Measurements from ENCODE around the gene PTPRM. TPM values are rescaled to one million over a fixed set of nuclear protein-coding genes. Genes with fewer than 3 reads are reported as not detected.

Gene PTPRM
- total RNA-seq, 1 donor from 2014 or later: 65.5 TPM

DNA sequence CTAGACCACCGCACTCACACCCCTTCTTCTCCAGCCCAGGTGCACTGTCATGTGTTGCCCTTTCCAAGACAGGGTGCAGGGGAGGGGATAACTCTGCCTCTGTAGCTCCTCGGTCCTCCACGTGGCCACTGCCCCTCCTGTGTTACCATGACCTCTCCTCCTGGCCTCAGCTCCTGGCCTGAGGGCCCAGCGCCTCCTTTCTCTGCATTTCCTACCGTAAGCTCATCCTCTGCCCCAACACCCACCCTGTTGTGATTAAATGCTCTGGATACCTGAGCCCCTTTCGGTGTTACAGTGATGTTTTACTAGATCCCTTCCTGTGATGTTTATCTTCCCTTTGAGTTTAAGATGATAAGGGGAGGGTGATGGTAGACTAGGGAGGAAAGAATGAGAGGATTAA, 242.3 kb downstream of the PTPRM start:
- DNase-seq (ENCODE audit: low read depth): no peak
- no peak overlapping the region for H3K4me3 ChIP-seq (ENCODE audit: low read depth, low read length)
- TF ChIP-seq, protein P1, sequence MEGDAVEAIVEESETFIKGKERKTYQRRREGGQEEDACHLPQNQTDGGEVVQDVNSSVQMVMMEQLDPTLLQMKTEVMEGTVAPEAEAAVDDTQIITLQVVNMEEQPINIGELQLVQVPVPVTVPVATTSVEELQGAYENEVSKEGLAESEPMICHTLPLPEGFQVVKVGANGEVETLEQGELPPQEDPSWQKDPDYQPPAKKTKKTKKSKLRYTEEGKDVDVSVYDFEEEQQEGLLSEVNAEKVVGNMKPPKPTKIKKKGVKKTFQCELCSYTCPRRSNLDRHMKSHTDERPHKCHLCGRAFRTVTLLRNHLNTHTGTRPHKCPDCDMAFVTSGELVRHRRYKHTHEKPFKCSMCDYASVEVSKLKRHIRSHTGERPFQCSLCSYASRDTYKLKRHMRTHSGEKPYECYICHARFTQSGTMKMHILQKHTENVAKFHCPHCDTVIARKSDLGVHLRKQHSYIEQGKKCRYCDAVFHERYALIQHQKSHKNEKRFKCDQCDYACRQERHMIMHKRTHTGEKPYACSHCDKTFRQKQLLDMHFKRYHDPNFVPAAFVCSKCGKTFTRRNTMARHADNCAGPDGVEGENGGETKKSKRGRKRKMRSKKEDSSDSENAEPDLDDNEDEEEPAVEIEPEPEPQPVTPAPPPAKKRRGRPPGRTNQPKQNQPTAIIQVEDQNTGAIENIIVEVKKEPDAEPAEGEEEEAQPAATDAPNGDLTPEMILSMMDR (IDR thresholded peaks at IDR 0.05; ENCODE audit: insufficient read depth, low read length, poor library complexity, severe bottlenecking): no peak
- H3K27me3 ChIP-seq (ENCODE audit: control insufficient read depth, insufficient read depth, low read length): no peaks in the 10 kb centered on the region
- no peaks in the 10 kb centered on the region for H3K36me3 ChIP-seq (ENCODE audit: control insufficient read depth, insufficient read depth, low read length)

DNA sequence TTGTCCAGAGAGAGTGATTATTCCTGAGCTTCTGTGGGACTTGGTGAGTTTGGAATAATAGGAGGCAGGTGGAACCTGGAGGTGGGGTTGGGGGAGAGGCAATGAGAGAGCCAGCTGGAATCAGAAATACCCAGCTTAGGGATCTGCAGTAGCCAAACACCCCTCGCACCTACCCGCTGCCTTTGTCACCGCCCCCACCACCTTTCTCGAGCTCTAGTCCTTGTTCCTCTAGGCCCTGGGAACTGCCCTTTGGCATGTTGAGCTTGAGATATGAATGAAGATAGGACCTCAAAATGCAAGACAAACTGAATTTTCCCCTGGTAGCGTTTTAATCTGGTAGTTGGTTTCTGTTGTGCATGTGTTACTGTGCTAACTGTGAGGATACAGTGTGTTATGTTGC, 242.9 kb downstream of the PTPRM start:
- Histone ChIP-seq H3K27me3 (ENCODE audit: control insufficient read depth, insufficient read depth, low read length) (no peaks in the 10 kb centered on the region), H3K4me3 (ENCODE audit: low read depth, low read length) (no peak overlapping the region), H3K36me3 (ENCODE audit: control insufficient read depth, insufficient read depth, low read length) (no peaks in the 10 kb centered on the region)
- no peak for DNase-seq (ENCODE audit: low read depth)
- TF ChIP-seq, protein P1 (IDR thresholded peaks at IDR 0.05; ENCODE audit: insufficient read depth, low read length, poor library complexity, severe bottlenecking): no peak

DNA sequence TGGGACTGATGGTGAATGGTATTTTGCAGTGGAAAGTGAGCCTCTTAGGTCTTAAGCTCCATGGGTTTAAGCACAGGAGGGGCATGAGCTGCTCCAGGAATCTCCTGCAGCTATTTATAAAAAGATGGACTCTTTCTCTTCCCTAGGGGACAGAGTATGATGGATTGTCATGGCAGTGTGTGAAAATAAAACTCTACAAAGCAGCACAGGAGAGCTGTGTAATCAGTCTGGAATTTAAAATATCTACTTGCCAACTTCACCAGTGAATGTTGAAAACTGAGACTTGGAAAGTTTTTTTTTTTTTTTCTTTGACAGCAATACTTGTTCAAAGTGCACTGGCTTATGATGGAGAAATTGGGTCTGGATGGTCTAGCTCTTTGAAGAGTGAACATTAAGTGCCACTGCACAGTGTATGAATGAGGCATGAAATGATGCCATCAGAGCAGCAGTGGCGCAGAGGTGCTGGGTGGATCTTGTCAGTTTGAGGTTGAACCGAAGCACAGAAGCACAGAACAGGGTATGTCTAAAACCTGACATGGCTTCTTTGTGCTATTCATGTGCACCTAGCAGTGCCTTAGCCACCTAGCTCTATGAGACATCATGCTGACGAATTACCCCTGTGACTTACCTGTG, 245.4 kb downstream of the PTPRM start:
- no peaks in the 10 kb centered on the region for H3K27me3 ChIP-seq (ENCODE audit: control insufficient read depth, insufficient read depth, low read length)
- no peak overlapping the region for H3K4me3 ChIP-seq (ENCODE audit: low read depth, low read length)
- DNase-seq (ENCODE audit: low read depth): peak; percentile 49
- TF ChIP-seq, protein P1 (IDR thresholded peaks at IDR 0.05; ENCODE audit: insufficient read depth, low read length, poor library complexity, severe bottlenecking): no peak
- no peaks in the 10 kb centered on the region for H3K36me3 ChIP-seq (ENCODE audit: control insufficient read depth, insufficient read depth, low read length)

DNA sequence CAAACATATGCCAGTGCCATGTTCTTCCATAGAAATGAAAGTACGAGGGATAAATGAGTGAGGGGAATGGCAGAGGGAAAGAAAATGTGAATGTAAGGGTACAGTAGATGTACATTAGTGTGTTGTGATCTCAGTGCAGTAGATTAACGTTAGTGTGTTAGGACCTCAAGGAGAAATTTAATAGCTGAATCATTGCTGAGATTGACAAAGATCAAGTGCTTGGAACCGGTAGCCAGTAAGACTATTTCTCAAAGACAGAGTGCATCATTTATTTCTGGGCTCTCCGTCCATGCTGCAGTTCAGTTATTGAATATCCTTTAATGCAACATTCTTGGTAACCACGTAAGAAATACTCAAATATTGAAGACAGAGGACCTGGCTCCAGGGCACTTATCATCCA, 246.0 kb downstream of the PTPRM start:
- Histone ChIP-seq H3K36me3 (ENCODE audit: control insufficient read depth, insufficient read depth, low read length) (no peaks in the 10 kb centered on the region), H3K27me3 (ENCODE audit: control insufficient read depth, insufficient read depth, low read length) (no peaks in the 10 kb centered on the region), H3K4me3 (ENCODE audit: low read depth, low read length) (no peak overlapping the region)
- TF ChIP-seq, protein P1 (IDR thresholded peaks at IDR 0.05; ENCODE audit: insufficient read depth, low read length, poor library complexity, severe bottlenecking): no peak
- DNase-seq (ENCODE audit: low read depth): no peak

DNA sequence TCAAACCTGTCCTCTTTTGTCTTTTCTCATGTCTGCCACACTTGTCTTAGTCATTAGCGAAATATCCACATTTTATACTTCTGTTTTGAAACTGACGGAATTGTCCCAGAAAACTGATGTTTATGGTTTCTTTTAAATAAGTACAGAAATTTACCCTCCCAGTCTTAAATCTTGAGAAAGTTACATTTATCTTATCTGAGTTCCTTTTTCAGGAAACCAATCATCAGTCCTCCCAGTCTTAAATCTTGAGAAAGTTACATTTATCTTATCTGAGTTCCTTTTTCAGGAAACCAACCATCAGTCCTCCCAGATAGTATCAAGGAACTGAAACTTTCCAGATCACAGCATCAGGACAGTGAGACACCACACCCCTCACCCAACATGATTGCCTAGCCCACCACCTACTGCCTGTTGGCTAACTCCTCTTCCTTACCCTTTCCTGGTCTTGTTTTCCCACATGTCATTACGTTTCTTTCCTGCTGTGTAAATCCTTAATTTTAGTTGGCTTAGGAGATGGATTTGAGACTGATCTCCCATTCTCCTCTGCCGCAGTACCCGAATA, 247.7 kb downstream of the PTPRM start:
- H3K4me3 ChIP-seq (ENCODE audit: low read depth, low read length): no peak overlapping the region
- DNase-seq (ENCODE audit: low read depth): no peak
- no peaks in the 10 kb centered on the region for H3K36me3 ChIP-seq (ENCODE audit: control insufficient read depth, insufficient read depth, low read length)
- TF ChIP-seq, protein P1 (IDR thresholded peaks at IDR 0.05; ENCODE audit: insufficient read depth, low read length, poor library complexity, severe bottlenecking): no peak
- H3K27me3 ChIP-seq (ENCODE audit: control insufficient read depth, insufficient read depth, low read length): no peaks in the 10 kb centered on the region

DNA sequence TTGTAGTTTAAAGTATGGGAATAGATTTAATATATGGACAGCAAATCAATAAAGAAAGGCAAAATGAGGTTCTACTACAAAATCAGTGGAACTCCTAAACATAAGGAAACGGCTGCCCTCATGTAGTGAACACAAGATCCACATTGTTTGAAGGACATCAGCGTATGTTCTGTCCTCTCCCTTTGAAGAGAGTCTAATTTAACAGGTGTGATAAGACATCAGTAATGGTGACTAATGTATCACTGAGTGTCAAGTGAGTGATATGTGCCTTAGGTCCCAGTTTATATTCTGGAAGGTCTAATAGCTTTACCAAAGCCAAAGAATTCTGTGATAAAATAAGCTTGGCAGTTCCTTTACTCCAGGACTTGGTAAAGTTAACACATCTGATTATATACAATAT, 248.7 kb downstream of the PTPRM start:
- no peaks in the 10 kb centered on the region for H3K27me3 ChIP-seq (ENCODE audit: control insufficient read depth, insufficient read depth, low read length)
- no peak overlapping the region for H3K4me3 ChIP-seq (ENCODE audit: low read depth, low read length)
- no peaks in the 10 kb centered on the region for H3K36me3 ChIP-seq (ENCODE audit: control insufficient read depth, insufficient read depth, low read length)
- TF ChIP-seq, protein P1 (IDR thresholded peaks at IDR 0.05; ENCODE audit: insufficient read depth, low read length, poor library complexity, severe bottlenecking): no peak
- no peak for DNase-seq (ENCODE audit: low read depth)
